ENCODE data around the gene TNP2. TPM values are rescaled to one million over a fixed set of nuclear protein-coding genes. Genes with fewer than 3 reads are reported as not detected.
"Not testable (repeated sequence)": the region's sequence is repeated elsewhere in the genome, so short reads cannot be mapped to it uniquely, and the experiment has no call there.

The TNP2 gene
- total and polyA plus RNA-seq, 2 donors, result not detected

DNA sequence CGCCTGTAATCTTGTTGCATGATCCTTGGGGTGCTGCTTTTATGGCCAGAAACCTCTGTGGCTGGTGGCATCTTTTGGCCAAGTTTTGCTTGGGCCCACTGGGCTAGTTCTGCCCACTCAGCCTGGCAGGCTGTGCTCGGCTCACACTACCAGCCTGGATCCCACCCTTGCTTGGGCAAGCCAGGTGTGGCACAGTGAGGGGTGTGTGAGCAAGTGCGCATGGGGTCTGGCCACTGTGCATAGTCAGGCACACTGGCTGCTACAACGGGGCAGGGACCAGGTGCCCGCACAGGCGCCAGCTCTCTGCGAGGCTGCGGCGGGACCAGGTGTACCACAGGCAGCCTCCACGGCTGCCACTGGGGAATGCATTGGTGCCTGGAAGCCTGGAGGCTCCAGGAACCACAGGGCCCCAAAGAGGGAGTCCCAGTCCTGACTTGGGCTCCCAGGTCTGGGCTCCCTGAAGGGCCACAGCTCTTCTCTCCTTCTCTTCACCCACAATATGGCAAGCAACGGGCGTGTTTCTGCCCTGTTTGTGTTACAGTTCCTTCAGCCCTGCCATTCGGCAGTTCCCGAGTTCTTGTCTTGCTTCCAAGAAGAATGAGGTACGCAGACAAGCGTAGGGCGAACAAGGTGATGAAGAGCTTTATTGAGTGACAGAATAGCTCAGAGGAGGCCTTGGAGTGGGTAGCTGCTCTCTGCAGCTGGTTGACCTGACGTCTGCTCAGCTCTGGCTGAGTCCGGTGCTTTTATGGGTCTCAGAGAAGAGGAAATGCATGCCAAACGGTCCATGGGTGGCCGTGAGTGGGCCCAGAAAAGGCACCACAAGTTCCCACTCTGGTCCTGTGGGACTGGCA, 38.7 kb upstream of the TNP2 start:
- Histone ChIP-seq H3K4me3 (ENCODE audit: low read depth, low read length) (no peak overlapping the region), H3K4me1 (ENCODE audit: insufficient read depth) (no peaks in the 10 kb centered on the region), H3K27ac (ENCODE audit: low read depth) (no peak overlapping the region), H3K36me3 (ENCODE audit: insufficient read depth) (no peaks in the 10 kb centered on the region)
- no peak for DNase-seq (ENCODE audit: extremely low spot score)
- 84% methylated on average over 21 of the region's 21 CpGs for WGBS

DNA sequence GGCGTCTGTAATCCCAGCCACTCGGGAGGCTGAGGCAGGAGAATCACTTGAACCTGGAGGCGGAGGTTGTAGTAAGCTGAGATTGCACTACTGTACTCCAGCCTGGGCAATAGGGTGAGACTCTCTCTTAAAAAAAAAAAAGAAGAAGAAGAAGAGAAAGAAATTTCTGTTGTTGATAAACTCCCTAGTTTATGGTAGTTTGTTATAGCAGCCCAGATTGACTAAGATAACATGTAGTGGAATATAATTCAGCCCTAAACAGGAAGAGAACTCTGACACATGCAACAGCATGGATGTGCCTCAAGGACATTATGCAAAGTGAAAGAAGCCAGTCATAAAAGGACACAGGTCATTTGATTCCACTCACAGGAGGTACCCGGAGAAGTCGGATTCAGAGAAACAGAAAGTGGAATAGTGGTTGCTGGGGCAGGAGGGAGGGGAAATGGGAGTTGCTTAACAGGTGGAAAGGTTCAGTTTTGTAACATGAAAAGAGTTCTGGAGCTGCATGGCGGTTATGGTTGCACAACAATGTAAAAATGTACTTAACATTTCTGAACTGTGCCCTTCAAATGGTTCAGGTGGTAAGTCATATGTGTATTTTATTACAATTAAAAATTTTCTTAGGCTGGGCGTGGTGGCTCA, 38.0 kb upstream of the TNP2 start:
- Histone ChIP-seq H3K27ac (ENCODE audit: low read depth) (no peak overlapping the region), H3K36me3 (ENCODE audit: insufficient read depth) (no peaks in the 10 kb centered on the region), H3K4me1 (ENCODE audit: insufficient read depth) (no peaks in the 10 kb centered on the region), H3K4me3 (ENCODE audit: low read depth, low read length) (no peak overlapping the region)
- WGBS, result 79% methylated on average over 7 of the region's 7 CpGs
- no peak for DNase-seq (ENCODE audit: extremely low spot score)

DNA sequence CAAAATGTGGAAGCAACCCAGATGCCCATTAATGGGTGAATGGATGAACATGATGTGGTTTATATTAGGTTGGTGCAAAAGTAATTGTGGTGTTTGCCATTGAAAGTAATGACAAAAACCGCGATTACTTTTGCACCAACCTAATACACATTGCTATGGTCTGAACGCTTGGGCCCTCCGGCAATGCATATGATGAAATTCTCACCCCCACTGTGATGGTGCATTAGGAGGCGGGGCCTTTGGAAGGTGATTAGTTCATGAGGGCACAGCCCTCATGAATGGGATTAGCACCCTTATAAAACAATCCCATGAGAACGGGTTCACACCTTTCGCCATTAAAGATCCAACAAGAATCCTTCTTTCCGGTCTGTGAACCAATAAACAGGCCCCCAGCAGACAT, 37.3 kb upstream of the TNP2 start:
- H3K4me1 ChIP-seq (ENCODE audit: insufficient read depth), result no peaks in the 10 kb centered on the region
- no peaks in the 10 kb centered on the region for H3K36me3 ChIP-seq (ENCODE audit: insufficient read depth)
- DNase-seq (ENCODE audit: extremely low spot score), result no peak
- WGBS, result 90% methylated on average over 8 of the region's 8 CpGs
- H3K27ac ChIP-seq (ENCODE audit: low read depth), result no peak overlapping the region
- no peak overlapping the region for H3K4me3 ChIP-seq (ENCODE audit: low read depth, low read length)

DNA sequence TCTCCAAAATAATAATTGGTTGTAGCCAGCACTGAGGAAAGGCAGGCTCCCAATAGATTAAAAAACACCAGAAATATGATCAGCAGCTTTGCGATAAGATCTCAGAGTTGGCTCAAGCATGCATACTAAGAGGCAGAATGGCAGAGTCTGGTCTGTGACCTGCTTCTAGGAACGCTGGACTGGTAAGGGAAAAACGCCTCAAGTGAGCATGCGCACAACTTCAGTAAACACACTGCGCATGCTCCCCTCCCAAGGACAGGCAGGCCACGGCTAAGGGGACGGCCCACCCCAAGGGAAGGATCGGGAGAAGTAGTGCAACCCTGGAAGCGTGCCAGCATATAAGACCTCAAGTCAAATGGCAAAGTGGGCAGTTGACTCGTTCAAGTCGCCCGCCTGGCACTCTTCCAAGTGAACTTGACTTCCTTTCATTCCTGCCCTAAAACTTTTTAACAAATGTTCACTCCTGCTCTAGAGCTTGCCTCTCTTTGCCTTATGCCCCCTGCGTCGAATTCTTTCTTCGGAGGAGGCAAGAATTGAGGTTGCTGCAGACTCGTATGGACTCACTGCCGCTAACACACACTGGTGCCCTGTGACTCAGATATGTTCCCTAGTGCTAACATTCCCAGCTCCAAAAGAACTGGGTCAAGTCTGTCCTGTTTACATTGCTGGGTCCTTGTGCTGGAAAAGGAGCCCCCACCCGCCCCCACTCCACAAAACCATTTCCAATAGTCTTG, 34.4 kb upstream of the TNP2 start:
- no peak overlapping the region for H3K4me3 ChIP-seq (ENCODE audit: low read depth, low read length)
- no peak overlapping the region for H3K27ac ChIP-seq (ENCODE audit: low read depth)
- no peaks in the 10 kb centered on the region for H3K4me1 ChIP-seq (ENCODE audit: insufficient read depth)
- 65% methylated on average over 18 of the region's 18 CpGs for WGBS
- no peaks in the 10 kb centered on the region for H3K36me3 ChIP-seq (ENCODE audit: insufficient read depth)
- peak; percentile 58 for DNase-seq (ENCODE audit: extremely low spot score)

DNA sequence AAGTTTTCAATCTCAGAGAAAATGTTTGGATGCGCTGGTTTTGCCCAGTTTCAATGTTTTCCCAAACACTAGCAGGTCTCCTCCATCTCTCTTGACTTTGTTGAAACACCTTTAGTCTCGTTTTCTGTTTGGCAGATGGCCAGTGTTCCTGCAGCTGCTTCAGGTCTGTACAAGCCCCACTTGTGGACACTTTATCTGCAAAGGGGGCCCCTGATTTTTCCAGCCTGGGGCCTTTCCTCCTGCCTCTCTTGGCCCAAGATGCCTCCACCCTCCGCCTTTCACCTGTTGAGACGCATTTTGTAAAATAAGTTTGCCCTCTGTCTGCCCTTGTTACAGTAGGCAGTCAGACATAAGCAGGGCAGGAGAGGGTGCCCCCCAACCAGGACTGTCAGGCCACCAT, 33.9 kb upstream of the TNP2 start:
- H3K4me1 ChIP-seq (ENCODE audit: insufficient read depth), result no peaks in the 10 kb centered on the region

DNA sequence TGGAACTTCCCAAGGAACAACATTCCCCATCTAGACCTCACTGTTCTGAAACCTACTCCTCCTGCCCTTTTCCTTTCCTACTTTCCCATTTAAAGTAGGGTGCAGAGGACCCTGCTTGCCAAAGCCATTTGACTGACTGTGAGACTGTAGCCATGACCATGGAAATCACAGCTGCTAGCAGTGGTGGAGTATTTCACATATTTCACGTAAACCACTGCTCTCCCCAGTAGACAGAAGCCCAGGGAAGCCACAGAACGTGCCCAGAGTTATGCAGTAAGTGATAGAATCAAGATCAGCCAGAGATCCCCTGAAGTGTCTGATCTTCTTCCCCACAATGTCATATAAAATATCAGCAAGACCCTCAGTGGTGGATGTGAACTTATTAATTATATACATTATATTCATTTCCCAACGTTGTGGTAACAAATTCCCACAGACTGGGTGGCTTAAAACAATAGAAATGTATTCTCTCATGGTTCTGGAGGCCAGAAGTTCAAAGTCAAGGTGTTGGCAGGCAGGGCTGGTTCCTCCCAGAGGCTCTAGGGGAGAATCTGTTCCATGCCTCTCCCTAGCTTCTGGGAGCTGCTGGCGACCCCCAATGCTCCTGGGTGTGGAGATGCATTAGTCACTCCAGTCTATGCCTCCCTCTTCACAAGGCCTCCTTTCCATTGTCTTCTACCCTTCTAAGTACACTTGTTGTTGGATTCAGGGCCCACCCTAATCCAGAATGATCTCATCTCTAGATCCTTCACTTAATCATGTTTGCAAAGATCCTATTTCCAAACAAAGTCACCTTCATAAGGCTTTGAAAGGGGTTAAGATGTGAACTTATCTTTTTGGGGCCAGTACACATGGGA, 32.7 kb upstream of the TNP2 start:
- 73% methylated on average over 4 of the region's 4 CpGs for WGBS
- Histone ChIP-seq H3K36me3 (ENCODE audit: insufficient read depth) (no peaks in the 10 kb centered on the region), H3K4me1 (ENCODE audit: insufficient read depth) (no peaks in the 10 kb centered on the region), H3K27ac (ENCODE audit: low read depth) (no peak overlapping the region), H3K4me3 (ENCODE audit: low read depth, low read length) (no peak overlapping the region)
- no peak for DNase-seq (ENCODE audit: extremely low spot score)

More for the DNA sequence above, 33.9 kb upstream of the TNP2 start:
- WGBS, result 59% methylated on average over 4 of the region's 4 CpGs
- Histone ChIP-seq H3K4me3 (ENCODE audit: low read depth, low read length) (no peak overlapping the region), H3K27ac (ENCODE audit: low read depth) (no peak overlapping the region), H3K36me3 (ENCODE audit: insufficient read depth) (no peaks in the 10 kb centered on the region)
- peak; percentile 87 for DNase-seq (ENCODE audit: extremely low spot score)

DNA sequence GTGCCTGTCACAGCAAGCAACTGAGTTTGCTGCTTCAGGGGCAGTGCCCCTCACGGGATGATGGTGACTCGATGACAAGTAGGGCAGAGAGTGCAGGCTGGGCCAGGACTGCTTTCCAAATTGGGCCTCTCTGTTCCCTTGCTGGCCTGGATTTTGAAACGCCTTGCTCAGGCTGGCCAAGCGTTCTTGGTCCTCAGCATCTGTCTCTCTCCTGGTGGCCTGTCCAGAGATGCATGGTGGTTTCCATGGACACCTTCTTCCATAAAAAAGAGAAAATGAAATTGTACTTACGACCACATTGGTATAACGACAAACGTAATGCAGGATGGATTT, 31.4 kb upstream of the TNP2 start:
- H3K4me1 ChIP-seq (ENCODE audit: insufficient read depth), result no peaks in the 10 kb centered on the region
- 90% methylated on average over 7 of the region's 7 CpGs for WGBS
- DNase-seq (ENCODE audit: extremely low spot score), result no peak

DNA sequence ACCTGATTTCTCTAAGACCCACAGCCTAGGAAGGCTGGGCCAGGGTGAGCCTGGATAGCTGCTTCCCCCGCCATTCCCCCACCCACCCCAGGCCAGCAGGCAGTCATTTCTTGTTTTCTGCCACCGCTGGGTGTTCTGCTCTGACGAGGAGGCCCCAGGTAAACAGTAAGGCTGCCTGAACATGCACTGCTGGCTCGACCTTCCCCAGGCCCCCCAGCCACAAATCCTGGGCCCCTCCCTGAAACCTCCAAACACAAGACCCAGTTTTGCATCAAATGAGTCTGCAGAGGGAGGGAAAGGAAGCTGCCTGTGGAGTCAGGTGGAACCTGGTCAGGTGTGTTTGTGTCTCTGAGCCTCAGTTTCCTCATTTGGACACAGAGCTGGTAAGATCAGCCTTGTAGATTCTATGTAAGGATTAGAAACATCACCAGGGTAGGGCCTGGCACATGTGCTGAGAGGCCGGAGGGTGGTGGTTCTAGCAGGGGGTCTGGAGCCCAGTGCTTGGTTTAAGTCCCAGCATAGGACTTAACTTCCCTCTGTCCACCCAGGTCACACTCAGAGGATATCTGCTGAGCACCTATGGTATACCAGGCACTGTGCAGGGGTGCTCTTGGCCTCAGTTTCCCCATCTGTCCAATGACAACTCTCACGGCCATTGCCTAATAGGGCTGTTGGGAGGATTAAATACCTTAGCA, 30.9 kb upstream of the TNP2 start:
- Histone ChIP-seq H3K27ac (ENCODE audit: low read depth) (peak overlapping the region; percentile 32), H3K36me3 (ENCODE audit: insufficient read depth) (no peaks in the 10 kb centered on the region), H3K4me3 (ENCODE audit: low read depth, low read length) (no peak overlapping the region), H3K4me1 (ENCODE audit: insufficient read depth) (no peaks in the 10 kb centered on the region)
- DNase-seq (ENCODE audit: extremely low spot score), result no peak
- WGBS, result 84% methylated on average over 6 of the region's 6 CpGs

More for the DNA sequence above, 31.4 kb upstream of the TNP2 start:
- no peak overlapping the region for H3K4me3 ChIP-seq (ENCODE audit: low read depth, low read length)
- H3K36me3 ChIP-seq (ENCODE audit: insufficient read depth), result no peaks in the 10 kb centered on the region
- H3K27ac ChIP-seq (ENCODE audit: low read depth), result no peak overlapping the region

DNA sequence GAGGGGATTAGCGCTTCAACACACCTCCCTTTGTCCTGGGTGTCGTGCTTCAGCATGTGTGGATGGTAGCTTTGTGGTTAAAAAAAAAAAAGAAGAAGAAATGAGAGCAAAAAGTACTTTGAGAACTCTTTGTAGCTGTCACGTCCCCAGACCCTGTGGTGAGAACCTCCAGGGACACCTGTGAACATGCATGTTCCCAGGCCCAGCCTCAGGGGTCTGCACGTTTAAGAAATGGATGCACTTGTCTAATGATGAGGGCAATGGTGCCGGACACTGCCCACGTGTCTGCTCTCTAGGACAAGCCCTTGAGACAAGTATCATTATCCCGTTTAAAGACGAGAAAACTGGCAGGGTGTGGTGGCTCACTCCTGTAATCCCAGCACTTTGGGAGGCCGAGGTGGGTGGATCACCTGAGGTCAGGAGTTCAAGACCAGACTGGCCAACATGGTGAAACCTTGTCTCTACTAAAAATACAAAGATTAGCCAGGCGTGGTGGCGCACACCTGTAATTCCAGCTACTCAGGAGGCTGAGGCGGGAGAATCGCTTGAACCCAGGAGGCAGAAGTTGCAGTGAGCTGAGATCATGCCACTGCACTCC, 29.9 kb upstream of the TNP2 start:
- not testable (repeated sequence) for H3K36me3 ChIP-seq (ENCODE audit: insufficient read depth); H3K4me3 ChIP-seq (ENCODE audit: low read depth, low read length); H3K27ac ChIP-seq (ENCODE audit: low read depth); DNase-seq (ENCODE audit: extremely low spot score); H3K4me1 ChIP-seq (ENCODE audit: insufficient read depth)
- WGBS, result 84% methylated on average over 13 of the region's 13 CpGs

DNA sequence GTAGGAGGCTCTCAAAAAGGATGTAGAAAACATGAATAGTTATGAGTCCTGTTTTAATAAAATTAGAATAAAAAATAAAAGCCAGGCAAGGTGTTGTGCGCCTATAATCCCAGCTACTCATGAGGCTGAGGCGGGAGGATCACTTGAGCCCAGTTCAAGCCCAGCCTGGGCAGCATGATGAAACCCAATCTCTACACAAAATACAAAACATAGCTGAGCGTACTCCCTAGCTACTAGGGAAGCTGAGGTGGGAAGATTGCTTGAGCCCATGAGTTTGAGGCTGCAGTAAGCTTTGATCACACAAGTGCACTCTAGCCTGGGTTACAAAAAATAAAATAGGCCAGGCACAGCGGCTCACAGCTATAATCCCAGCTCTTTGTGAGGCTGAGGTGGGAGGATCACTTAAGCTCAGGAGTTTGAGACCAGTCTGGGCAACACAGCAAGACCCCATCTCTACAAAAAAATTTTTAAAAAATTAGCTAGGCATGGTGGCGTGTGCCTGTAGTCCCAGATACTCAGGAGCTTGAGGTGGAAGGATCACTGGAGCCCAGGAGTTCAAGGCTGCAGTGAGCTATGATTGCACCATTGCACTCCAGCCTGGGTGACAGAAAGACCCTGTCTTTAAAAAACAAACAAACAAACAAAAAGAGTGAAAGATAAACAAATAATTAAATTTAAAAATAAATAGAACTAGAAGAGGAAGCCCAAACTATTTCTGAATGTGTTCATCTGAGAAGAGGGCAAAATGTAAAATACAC, 29.2 kb upstream of the TNP2 start:
- Histone ChIP-seq H3K36me3 (ENCODE audit: insufficient read depth) (no peaks in the 10 kb centered on the region), H3K27ac (ENCODE audit: low read depth) (no peak overlapping the region), H3K4me1 (ENCODE audit: insufficient read depth) (no peaks in the 10 kb centered on the region), H3K4me3 (ENCODE audit: low read depth, low read length) (no peak overlapping the region)
- WGBS, result 92% methylated on average over 5 of the region's 5 CpGs
- DNase-seq (ENCODE audit: extremely low spot score), result no peak

DNA sequence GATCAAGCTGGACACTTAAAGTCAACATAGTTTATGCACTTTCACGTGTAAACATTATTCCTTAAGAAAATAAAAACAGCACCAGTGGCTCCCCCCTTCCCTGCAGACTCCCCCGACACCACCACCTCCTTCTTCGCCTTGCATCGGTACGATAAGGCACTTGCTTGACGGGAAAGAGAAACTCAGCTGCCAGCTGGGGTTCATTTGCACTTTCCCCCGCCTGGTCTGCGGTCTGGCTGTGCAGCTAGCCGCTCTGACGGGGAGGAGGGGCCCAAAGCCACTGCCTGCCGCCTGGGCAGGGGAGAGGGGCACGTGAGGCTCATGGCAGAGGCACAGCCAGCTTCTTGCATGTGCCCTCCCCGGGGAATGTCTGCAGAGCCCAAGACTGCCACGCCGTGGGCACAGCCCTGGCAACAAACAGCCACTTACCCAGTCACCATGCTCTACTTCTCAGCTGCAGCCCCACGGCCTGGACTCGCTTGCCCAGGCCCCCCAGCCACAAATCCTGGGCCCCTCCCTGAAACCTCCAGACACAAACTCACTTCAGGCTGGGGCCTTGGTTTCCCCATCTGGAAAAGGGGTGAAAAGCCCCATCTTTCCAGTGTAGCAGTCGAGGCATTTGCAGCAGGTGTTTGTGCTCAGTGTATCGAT, 28.5 kb upstream of the TNP2 start:
- WGBS, result 9% methylated on average over 19 of the region's 19 CpGs
- DNase-seq (ENCODE audit: extremely low spot score), result peak; percentile 47
- no peak overlapping the region for H3K27ac ChIP-seq (ENCODE audit: low read depth)
- no peaks in the 10 kb centered on the region for H3K36me3 ChIP-seq (ENCODE audit: insufficient read depth)
- no peaks in the 10 kb centered on the region for H3K4me1 ChIP-seq (ENCODE audit: insufficient read depth)
- no peak overlapping the region for H3K4me3 ChIP-seq (ENCODE audit: low read depth, low read length)
